HL-60 (cell line): ENCODE results near the gene DHRS7.
A peak's percentile ranks its signal among the peaks of the same experiment; 100 is the strongest.

ENCODE experiments used
- DNase-seq, 2 experiments: peaks; one replicate each; pipeline ENCODE4 v3.0.0-alpha.2; 2010 to 2020; ENCODE audit warnings: low read depth in 1 of 2, low spot score in 1 of 2
- H3K27ac ChIP-seq: fragments of 250-450 bp; sonication (Bioruptor Pico); replicated peaks from 2 replicates; pipeline ENCODE4 v1.5.1; 2020; ENCODE audit warnings: mild to moderate bottlenecking, moderate library complexity
- H3K27me3 ChIP-seq: fragments of 250-450 bp; sonication (Bioruptor Pico); 2 replicates; pipeline ENCODE4 v1.5.1; 2021; ENCODE audit warnings: mild to moderate bottlenecking, moderate library complexity; ENCODE audit not compliant: insufficient read depth, poor library complexity, severe bottlenecking
- H3K4me3 ChIP-seq: replicated peaks from 2 replicates; pipeline ENCODE4 v1.5.1; 2011; ENCODE audit warnings: mild to moderate bottlenecking, control low read depth, low read length; ENCODE audit not compliant: insufficient read depth
- GABPA ChIP-seq: IDR thresholded peaks from 2 replicates; pipeline ENCODE4 v1.6.1; 2012; ENCODE audit warnings: low read depth
- POLR2AphosphoS5 ChIP-seq: IDR thresholded peaks from 2 replicates; pipeline ENCODE4 v1.6.1; 2012; ENCODE audit warnings: low read depth
- SPI1 ChIP-seq: IDR thresholded peaks from 2 replicates; pipeline ENCODE4 v1.6.1; 2012; ENCODE audit warnings: low read depth, mild to moderate bottlenecking, borderline replicate concordance
- long read RNA-seq: library from polyadenylated mRNA; unstranded; transcript quantifications from one replicate; pipeline ENCODE4 v2.0.0, GENCODE V29; 2020
- TF ChIP-seq, protein P1 (sequence below): IDR thresholded peaks from 2 replicates; pipeline ENCODE4 v1.6.1; 2012; ENCODE audit warnings: low read depth; ENCODE audit not compliant: insufficient replicate concordance
- TF ChIP-seq, protein P2 (sequence below): IDR thresholded peaks from one replicate; pipeline ENCODE4 v1.5.1; 2011; ENCODE audit warnings: low read length, control low read depth, inconsistent platforms; ENCODE audit not compliant: insufficient read depth

DHRS7 gene, protein sequence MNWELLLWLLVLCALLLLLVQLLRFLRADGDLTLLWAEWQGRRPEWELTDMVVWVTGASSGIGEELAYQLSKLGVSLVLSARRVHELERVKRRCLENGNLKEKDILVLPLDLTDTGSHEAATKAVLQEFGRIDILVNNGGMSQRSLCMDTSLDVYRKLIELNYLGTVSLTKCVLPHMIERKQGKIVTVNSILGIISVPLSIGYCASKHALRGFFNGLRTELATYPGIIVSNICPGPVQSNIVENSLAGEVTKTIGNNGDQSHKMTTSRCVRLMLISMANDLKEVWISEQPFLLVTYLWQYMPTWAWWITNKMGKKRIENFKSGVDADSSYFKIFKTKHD
- long read RNA-seq, transcript DHRS7-205 (6 exons, 1,361 nt) = minor isoform, 8 of 531 reads
- long read RNA-seq, transcript DHRS7-209 (7 exons, 1,322 nt) = major isoform, 502 of 531 reads
- long read RNA-seq, partial matches to known transcripts = 1 of 531 reads
- long read RNA-seq, other reads (novel, unspliced or antisense) = 20 of 531 reads

DNA sequence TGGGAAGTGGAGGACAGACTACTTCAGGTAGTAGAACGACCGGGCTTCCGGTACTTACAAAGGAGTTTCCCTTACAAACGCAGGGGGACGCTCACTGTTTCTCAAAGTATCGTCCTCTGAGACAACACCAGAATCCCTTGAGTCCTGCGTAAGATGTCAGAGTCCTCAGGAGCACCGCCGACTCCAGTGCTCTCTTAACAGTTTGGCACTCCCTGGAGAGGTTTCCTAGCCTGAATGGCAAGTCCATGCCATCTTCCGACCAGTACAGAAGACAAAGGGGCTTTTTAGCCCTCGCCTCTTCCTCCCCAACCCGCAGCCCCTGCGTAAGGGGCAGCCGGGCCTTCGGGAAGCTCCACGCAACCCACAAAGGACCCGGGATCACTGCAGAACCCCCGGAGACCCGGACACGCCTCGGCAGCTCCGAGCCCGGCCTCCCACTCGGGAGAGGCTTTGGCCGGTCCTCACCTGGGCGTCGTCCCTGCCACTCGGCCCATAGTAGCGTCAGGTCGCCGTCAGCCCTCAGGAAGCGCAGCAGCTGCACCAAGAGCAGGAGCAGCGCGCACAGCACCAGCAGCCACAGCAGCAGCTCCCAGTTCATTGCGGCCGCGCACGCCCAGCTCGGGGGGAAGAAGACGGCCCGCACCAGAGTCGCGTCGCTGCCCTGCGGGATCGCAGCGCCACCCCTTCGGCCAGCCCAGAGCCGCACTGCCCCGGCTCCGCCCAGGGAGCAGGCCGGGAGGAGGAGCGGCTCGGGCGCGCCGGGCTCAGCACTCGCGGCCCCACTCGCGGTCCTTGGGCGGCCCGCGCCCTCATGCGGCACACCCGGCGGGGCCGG, at the start of gene DHRS7:
Gene DHRS7, minus strand, starts transcription at position 687 of the 835 bp plus-strand sequence. Its CDS starts 89 bp downstream, at position 598.
- TF ChIP-seq GABPA (no peak), POLR2AphosphoS5 (peak; percentile 81), SPI1 (peak; percentile 16; the same call in 1 of the 2 replicates)
- TF ChIP-seq, protein P1, sequence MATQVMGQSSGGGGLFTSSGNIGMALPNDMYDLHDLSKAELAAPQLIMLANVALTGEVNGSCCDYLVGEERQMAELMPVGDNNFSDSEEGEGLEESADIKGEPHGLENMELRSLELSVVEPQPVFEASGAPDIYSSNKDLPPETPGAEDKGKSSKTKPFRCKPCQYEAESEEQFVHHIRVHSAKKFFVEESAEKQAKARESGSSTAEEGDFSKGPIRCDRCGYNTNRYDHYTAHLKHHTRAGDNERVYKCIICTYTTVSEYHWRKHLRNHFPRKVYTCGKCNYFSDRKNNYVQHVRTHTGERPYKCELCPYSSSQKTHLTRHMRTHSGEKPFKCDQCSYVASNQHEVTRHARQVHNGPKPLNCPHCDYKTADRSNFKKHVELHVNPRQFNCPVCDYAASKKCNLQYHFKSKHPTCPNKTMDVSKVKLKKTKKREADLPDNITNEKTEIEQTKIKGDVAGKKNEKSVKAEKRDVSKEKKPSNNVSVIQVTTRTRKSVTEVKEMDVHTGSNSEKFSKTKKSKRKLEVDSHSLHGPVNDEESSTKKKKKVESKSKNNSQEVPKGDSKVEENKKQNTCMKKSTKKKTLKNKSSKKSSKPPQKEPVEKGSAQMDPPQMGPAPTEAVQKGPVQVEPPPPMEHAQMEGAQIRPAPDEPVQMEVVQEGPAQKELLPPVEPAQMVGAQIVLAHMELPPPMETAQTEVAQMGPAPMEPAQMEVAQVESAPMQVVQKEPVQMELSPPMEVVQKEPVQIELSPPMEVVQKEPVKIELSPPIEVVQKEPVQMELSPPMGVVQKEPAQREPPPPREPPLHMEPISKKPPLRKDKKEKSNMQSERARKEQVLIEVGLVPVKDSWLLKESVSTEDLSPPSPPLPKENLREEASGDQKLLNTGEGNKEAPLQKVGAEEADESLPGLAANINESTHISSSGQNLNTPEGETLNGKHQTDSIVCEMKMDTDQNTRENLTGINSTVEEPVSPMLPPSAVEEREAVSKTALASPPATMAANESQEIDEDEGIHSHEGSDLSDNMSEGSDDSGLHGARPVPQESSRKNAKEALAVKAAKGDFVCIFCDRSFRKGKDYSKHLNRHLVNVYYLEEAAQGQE = peak; percentile 26
- no peaks in the 10 kb centered on the region for H3K27me3 ChIP-seq
- H3K4me3 ChIP-seq = peak within 1 kb of the TSS; percentile 91
- DNase-seq = peak; percentile 57 to 85
- H3K27ac ChIP-seq = peak within 1 kb of the TSS; percentile 89

DNA sequence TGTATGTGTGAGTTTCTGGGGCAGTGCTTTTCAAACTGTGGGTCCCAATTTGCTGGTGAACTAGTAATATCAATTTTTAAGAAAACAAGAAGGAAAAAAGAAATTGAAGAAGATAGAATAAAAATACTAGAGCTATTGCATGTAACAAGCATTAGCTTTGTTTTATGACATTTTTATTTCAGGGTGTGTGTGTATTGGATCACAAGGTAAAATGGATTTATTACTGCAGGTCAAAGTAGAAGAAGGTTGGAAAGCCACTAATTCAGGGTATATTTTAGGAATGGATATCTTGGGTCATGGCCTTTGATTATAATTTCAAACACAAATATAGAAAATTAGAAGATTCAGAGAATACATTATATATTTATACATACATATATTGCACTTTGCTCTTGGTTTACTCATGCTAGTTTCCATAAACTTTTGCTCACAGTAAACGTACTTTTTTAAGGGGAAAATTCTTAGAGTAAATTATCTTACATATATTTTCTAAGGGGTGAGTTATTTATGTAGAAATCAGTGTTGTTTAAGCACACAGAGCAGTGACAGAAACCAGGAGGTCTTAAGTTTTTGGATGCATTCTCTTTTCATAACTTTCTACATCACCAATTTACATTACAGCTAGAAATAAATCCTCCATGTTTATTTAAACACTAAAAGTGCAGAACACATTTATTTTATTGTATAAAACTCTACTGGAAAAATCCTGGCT, 49.4 kb upstream of the DHRS7 start:
- Histone ChIP-seq H3K27ac (no peak overlapping the region), H3K27me3 (no peaks in the 10 kb centered on the region), H3K4me3 (no peak overlapping the region)
- DNase-seq = no peak
- TF ChIP-seq, protein P1 = no peak
- TF ChIP-seq SPI1 (no peak), GABPA (no peak), POLR2AphosphoS5 (no peak)
- TF ChIP-seq, protein P2, sequence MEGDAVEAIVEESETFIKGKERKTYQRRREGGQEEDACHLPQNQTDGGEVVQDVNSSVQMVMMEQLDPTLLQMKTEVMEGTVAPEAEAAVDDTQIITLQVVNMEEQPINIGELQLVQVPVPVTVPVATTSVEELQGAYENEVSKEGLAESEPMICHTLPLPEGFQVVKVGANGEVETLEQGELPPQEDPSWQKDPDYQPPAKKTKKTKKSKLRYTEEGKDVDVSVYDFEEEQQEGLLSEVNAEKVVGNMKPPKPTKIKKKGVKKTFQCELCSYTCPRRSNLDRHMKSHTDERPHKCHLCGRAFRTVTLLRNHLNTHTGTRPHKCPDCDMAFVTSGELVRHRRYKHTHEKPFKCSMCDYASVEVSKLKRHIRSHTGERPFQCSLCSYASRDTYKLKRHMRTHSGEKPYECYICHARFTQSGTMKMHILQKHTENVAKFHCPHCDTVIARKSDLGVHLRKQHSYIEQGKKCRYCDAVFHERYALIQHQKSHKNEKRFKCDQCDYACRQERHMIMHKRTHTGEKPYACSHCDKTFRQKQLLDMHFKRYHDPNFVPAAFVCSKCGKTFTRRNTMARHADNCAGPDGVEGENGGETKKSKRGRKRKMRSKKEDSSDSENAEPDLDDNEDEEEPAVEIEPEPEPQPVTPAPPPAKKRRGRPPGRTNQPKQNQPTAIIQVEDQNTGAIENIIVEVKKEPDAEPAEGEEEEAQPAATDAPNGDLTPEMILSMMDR = no peak

DNA sequence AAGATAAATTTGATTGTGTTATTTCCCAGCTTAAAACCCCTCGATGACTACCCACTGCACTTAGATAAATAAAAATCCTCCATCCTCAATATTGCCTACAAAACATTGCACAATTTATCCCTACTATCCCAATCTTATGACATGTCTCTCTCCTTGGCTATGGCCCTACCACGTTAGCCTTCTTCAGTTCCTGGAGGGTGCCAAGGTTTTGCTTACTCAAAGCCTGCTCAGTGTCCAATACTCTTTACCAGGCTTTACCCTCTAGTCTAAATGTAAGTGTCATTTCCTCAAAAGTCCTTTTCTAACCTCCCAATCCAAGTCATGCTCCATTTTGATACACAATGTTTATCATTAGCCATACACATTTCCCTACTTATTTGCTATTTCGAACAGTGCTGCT, 48.8 kb upstream of the DHRS7 start:
- DNase-seq = no peak
- TF ChIP-seq, protein P2 = no peak
- TF ChIP-seq GABPA = no peak
- TF ChIP-seq SPI1 = no peak
- TF ChIP-seq, protein P1 = no peak
- no peak for TF ChIP-seq POLR2AphosphoS5
- H3K4me3 ChIP-seq = no peak overlapping the region
- H3K27me3 ChIP-seq = no peaks in the 10 kb centered on the region
- no peak overlapping the region for H3K27ac ChIP-seq
